Islet of Langerhans (tissue), 1 donor: Measurements from ENCODE around the gene C1QTNF12.

Source experiments
- FAIRE-seq: peaks from one replicate; lab custom pipeline; 2011; peaks lifted over from hg19 to GRCh38; lab: Jason Lieb, UNC

The C1QTNF12 gene

DNA sequence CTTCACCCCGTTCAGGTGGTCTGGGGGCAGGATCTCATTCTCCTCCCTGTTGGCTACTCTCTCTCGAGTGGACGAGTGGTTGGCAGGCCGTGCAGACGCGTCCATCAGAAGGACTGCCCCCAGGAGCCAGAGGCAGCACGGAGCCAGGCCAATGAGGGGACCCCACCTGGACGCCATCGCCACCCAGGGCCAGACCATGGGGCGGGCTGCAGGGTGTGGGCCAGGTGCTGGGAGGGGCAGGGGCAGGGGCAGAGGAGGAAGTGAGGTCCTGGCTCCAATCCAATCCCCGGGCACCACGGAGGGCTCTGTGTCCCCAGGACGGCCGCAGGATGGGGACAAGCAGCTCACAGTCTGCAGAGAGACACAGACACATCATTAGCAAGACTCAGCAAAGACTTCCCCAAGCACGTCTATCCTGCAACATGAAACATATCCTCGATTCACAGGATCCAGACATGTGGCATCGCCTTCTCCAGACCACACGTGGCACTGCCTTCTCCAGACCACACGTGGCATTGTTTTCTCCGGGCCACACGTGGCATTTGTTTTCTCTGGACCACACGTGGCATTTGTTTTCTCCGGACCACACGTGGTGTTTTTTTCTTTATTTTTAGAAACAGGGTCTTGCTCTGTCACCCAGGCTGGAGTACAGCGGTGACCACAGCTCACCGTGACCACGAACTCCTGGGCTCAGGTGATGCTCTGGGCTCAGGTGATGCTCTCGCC is 17.8 kb downstream of the C1QTNF12 start:
- no peak for FAIRE-seq

DNA sequence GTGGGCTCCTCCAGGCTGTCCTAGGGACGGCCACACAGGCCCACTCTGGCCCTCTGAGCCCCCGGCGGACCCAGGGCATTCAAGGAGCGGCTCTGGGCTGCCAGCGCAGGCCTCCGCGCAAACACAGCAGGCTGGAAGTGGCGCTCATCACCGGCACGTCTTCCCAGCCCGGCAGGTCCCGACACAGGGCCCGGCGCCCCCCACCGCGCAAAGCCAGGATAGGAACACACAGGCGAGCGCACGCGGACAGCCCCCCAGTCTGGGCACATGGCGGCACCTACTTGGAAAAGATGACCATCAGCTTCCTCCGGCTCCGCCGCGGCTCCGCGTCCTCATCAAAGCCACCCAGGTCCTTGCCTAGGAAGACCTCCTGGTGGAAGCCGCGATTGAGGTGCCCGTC is 18.3 kb downstream of the C1QTNF12 start:
- FAIRE-seq: no peak

DNA sequence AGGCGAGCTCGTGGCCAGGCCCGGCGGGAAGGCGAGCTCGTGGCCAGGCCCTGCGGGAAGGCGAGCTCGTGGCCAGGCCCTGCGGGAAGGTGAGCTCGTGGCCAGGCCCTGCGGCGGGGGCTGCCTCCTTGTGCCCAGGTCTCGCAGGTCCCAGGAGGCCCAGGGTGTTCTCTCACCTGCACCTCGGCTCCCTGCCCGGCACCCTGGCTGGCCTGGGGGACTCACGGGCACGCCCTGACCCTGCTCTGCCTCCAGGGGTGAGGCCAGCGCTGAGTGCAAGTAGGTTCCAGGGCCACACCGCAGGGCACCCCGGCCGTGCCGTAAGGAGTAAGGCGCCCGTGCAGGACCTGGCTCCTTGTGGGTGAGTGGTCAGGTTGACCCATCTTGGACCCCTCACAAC is 19.1 kb downstream of the C1QTNF12 start:
- FAIRE-seq: no peak

DNA sequence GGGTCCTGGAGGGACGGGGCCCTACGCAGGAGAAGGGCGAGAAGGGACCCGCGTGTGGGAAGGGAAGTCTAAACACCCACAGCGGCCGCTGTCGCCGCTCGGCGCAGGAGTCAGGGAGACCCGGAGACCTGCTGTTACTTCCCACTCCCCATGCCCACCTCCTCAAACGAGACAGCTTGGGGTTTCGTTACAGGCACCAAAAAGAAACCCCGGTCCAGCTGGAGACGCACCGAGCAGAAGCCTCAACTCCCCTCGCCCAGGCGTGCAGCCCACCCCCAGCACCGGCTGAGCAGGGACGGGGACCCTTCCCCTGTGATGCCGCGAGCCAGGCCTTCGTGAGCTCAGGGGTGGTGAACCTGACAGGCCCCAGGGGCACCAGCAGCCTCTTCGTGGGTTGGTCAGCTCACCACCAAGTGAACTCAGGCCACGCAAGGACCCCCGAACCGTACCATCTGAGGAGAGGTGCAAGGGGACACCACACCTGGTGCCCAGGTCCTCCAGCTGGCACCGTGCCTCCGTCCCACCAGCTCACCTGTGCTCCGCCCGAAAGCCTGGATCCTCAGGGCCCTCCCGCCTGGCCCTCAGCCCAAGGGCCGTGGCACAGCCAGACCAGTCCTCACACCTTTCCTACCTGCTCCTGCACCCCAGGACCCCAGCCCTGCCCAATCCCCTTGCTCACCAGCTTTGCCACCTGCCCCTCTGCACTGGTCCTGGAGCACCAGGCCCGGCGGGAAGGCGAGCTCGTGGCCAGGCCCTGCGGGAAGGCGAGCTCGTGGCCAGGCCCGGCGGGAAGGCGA is 19.8 kb downstream of the C1QTNF12 start:
- no peak for FAIRE-seq

DNA sequence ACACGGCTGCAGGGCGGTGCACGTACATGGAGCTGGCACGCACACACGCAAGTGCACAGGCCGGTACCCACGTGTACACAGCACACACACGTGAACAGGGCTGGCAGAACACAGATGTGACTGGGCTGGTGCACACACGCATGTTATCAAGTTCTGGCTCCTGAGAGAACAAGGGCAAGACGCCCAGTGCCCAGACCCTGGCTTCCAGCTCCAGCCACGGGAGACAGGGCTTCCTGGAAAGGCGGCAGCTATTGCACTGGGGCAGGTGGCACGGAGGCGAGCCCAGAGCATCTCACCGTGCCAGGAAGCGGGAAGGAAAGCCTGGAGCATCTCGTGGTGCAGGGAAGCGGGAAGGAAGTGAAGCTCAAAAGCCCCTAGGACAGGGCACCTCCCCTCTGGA is 20.6 kb downstream of the C1QTNF12 start:
- no peak for FAIRE-seq

DNA sequence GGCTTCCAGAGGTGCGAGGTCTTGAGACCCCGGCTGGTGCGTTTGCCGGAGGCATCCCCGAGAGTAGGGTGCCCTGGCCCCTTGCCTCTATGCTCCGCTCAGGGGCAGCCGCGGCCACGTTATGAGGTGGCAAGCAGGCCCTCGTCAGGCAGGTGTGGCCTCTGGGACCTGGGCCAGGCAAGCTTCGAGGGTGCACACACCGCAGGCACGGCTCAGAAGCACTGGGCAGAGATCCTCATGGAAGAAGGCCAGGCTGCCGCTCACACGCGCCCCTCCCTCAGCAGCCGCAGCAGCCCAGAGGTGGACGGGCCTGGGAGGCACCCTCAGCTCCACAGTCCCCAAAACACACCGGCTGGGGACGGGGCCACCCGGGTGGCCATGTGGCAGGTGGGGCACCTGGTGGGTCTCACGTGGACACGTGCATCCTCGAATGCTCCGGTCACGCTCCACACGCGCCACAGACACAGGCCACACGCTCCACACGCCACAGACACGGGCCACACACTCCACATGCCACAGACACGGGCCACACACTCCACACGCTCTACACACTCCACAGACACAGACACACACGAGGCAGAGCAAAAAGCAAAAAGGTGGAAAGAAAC is 21.2 kb downstream of the C1QTNF12 start:
- FAIRE-seq: no peak

DNA sequence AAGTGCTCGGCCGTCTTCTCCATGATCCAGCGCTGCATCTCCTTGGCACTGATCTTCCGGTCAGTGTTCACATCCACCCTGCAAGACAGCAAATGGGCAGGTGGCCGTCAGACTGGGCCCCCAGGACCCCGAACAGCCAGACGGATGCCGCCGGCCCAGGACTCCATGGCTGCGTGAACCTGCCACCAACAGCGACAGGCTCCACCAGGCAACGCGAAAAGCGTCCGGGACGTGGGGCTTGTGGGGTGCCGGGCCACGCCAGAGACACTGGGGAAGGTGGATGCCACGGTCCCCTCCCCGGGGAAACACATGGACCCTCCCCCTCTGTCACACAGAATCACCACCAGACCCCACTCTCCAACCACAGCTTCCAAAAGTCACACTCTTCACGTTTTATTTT is 22.6 kb downstream of the C1QTNF12 start:
- FAIRE-seq: no peak

DNA sequence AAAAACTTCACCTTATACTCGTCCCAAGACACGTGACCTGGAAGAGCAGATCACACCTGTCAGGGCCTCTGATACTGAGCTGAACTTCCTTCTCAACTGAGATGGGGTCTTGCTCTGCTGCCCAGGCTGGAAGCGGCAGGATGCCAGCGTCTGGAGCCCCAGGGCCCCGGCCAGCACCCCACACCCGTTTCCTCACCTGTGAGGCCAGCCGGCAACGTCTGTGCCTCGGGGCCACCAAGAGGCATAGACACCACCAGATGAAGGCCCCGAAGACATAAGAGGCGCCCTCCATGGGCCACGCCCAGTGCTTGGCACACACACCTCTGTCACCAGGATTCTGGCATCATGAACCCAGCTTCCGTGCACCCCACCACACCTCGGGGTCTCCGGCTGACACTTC is 23.2 kb downstream of the C1QTNF12 start:
- no peak for FAIRE-seq

DNA sequence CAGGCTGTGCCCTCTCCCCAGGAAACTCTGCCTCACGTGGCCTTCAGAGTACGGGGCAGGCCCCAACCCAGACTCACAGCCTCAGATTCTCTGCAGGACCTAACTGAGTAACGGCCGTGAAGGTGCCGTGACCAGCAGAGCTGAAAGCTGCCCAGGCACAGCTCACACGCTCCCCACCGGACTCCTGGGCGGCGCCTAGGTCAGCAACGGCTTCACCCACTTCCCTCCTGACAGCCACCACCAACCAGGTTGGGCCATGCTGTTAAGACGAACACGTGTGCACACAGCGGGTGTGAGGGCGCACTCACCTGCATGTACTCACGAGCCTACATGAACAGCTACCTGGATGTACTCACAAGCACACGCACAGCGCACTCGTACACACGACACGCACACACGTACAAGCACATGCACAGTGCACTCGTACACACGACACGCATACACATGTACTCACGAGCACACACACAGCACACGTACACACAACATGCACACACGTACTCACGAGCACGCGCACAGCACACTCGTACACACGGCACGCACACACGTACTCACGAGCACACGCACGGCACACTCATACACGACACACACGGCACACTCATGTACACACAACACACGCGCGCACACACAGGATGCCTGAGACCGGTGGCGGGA is 23.8 kb downstream of the C1QTNF12 start:
- no peak for FAIRE-seq

DNA sequence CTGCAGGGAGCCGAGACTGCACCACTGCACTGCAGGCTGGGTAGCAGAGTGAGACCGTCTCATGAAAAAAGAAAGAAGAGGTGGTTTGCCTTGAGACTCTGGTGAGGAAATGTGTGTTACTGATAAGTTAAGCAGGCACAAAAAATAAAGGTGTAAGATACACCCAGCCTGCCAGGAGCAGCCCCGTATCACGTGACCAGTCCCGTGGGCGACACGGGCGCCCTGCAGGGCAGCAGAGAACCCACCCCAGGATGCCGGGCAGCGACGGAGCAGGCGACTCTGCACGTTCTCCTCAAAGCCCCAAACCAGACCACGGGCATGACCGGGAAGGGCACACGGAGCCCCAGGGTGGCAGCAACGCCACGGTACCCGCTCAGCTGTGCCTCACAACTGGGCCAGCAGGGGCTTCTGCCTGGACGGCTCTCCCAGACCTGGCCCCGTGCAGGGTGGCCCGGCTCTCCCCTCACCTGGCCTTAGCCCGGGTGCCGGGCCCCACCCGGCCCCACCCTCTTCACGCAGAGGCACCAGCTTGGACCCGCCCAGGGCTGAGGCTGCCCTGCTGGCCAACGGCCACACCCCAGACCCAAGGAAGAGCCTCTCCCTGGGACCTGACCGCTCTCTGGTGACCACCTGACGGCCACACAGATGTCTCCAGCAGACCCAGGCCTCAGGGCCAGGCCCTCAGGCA is 24.5 kb downstream of the C1QTNF12 start:
- FAIRE-seq: no peak

DNA sequence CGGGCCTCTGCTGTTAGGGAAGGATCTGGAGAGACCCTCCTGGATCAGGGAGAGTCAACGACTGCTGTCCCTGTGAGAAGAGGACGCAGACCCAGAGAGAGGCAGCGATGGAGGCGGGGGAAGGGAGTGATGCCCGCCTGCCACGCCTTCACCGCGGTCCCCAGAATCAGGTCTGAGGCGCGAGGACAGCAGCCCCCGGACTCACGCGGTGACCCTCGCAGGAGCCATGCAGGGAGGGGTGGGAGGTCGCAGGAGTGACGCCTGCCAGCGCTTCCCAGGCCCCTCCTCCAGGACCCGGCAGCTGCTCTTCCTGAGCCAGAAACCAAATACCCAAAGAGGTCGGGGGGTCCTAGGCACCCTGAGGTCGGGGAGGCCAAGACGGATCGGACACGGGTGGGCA is 26.3 kb downstream of the C1QTNF12 start:
- FAIRE-seq: no peak

DNA sequence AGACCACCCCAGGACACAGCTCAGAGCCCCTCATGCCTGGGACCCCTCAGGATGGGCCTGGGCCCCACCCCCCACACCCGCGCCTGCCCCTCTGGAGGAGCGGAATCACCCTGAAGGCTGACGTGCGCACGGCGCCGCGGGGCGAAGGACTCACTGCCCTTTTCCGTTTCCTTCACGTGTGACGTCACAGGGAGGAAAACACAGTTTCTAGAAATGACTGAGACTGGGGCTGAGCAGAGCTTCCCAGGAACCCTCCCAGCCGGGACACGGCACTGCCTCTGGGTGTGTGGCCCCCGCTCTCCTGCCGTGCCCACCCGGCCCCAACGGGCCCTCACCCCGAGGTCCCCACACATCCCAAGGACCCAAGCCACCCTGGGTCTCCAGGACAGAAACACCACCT is 27.2 kb downstream of the C1QTNF12 start:
- FAIRE-seq: no peak

DNA sequence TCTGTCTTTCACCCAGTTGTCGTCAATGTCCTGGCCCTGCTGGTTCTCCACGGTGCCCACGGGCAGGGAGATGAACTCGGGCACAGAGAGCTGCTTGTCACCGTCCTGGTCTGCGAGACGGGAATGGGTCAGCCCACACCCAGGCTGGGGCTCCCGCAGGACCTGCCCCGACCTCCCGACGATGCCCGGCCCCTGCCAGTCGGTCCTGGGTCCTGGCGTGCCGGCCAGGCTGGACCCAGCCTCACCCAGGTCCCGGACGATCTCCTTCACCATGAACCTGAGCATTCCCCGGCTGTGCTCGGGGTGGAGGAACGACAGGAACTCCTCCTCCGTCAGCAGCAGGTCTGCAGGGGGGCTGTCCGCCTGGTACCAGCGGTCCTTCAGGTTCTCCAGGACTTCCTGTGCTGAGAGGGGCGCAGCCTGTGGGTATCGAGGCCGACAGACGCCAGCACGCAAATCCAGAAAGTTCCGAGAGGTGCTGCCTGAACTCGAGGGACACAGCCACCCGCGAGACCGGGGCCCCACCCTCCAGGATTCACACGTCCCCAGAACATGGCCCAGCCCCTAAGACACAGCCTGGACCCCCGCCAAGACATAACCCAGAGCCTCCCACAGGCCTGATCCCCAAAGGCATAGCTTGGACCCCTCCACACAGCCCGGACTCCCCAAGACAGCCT is 27.9 kb downstream of the C1QTNF12 start:
- FAIRE-seq: no peak

DNA sequence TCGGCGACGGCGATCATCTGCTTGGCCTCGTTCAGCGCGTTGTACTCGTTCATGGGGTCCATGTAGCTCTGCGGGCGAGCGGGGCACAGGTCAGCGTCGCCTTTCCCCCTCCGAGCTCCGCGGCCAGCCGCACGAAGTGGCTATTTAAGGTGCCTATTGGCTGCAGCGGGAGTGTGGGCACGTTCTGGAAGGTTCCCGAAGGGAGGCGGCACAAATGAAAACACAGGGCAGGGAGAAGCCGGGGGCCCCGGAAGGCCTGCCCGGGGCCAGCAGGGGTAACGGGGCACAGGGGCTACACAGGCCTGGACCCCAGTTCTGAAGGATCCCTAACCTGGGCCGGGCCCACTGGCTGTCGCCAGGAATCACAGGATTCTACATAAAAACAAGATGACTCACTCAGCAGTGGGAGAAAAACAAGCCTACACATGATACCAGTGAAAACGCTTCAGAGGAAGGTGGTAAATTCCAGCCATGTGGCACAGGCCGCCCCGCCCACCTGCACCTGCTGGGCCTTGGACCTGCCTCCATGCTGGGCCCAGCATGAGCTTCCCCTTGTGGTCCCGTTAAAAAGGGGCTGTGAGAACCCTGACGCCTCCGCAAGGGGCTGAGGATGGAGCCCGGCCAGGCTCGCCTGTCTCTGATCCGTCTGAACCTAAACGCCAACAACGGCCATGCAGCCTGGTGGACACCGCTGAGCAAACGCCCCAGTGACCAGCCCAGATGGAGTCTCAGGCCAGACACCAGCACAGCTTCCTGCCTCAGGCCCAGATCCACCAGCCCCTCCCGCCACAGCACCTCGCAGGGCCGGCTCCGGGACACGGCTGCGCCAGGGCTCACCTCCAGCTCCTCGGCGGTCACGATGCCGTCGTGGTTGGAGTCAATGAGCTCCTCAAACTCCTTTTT is 28.6 kb downstream of the C1QTNF12 start:
- no peak for FAIRE-seq

DNA sequence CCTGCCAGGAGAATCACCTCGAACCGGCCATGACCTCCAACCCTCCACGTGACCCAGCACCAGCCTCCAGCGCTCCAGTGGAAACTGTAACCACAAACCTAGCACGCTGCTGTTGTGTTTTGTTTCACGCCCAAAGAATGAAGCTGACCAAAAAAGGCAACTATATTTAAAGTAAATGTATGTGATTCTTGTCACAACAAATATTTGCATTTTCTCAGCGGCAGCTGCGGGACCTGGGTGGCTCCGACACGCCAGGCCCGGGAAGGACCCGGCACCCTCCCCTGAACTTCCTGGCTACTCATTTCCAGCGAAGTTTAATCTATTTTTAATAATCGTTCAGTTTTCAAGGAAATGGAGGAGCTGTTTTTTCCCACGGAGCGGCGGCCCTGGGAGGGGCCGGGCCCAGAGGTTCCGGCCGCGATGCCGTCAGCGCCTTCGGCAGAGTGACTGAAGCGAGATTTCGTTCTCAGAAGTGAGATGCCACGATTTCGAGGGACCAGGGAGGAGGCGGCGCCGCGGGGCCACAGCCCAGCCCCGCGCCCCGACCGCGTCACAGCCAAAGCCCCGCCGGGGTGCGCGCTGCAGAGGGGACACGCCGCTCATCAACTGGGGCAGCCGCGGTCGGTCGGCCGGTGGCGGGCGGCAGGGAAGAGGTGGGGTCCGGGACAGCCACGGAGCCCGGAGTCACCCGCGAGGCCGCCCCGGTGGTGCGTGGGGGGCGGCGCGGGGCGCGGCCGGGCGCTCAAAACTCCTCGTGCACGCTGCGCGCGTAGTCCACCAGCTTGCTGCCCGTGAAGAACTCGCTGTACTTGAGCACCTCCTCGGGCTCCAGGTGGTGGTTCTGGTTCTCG is 29.5 kb downstream of the C1QTNF12 start:
- no peak for FAIRE-seq

DNA sequence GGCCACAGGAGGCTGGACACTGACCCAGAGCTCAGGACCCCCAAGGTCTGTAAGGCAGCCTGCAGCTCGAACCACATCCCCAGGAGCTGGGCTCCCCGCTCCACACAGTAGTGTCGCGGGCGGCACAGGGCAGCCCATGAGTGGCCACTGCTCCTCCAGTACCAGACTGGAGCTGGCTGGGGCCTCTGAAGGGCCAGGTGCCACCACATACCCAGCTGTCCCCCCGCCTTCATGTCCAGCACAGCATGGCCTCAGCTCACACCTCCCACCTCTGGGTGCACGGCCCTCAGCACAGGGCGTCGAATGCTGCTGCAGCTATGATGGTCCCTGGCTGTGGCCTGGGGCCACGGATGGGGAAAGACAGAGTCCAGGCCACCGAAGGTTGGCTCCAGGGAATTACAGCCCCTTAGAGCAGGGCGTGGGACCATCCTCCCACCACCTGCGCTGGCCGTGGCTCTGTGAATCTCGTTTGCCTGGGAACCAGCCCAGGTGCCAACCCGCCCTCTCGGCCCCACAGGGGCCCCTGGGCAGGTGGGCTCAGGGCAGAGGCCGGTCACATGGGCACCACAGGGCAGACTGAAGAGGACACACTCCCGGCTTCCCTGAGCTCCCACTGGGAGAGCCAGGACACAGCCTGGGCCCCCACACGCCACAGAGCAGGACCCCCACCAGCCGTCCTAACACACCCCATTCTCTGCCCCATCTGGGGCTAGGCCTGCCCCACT is 30.5 kb downstream of the C1QTNF12 start:
- no peak for FAIRE-seq

DNA sequence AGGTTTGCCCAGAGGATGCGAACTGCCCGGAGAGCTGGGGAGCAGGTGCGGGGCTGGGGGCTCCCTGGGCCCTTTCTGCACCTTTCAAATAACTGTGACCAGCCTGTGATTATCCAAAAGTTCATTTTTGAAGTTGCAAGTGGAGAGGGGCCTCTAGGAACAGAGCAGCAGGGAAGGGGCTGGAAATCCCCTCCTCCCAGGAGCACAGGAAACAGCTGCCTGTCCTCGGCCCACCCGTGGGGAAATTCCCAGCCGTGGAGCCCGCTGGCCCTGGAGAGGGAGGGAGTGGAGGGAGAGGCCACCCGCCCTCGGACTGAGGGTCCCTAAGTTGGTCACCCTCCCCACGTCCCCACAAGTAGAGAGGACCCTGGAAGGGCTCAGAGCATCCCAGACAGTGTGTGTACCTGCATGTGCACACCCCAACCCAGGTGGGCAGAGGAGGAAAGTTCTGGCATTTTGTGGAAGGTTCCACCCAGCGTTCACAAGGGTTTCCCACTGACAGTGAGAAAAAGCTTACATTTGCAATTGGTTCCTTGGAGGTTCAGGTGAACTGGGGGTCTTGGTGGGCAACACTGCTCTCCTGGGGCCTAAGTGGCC is 31.3 kb downstream of the C1QTNF12 start:
- FAIRE-seq: no peak
